ENCODE results near the gene ZBED6.

- TF ChIP-seq POLR2A (IDR thresholded peaks at IDR 0.05; ENCODE audit: low read depth, low read length) (no peak), EZH2 (IDR thresholded peaks at IDR 0.05; ENCODE audit: borderline replicate concordance, low read depth, low read length, severe bottlenecking) (no peak), POLR2AphosphoS5 (IDR thresholded peaks at IDR 0.05; ENCODE audit: insufficient read depth, low read depth, low read length) (no peak)
- TF ChIP-seq, protein P1, sequence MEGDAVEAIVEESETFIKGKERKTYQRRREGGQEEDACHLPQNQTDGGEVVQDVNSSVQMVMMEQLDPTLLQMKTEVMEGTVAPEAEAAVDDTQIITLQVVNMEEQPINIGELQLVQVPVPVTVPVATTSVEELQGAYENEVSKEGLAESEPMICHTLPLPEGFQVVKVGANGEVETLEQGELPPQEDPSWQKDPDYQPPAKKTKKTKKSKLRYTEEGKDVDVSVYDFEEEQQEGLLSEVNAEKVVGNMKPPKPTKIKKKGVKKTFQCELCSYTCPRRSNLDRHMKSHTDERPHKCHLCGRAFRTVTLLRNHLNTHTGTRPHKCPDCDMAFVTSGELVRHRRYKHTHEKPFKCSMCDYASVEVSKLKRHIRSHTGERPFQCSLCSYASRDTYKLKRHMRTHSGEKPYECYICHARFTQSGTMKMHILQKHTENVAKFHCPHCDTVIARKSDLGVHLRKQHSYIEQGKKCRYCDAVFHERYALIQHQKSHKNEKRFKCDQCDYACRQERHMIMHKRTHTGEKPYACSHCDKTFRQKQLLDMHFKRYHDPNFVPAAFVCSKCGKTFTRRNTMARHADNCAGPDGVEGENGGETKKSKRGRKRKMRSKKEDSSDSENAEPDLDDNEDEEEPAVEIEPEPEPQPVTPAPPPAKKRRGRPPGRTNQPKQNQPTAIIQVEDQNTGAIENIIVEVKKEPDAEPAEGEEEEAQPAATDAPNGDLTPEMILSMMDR (IDR thresholded peaks at IDR 0.05; ENCODE audit: extremely low read depth in 1 of 2, insufficient read depth in 1 of 2, low read depth in 1 of 2, low read length in 2 of 2): no peak
- TF ChIP-seq, protein P2, sequence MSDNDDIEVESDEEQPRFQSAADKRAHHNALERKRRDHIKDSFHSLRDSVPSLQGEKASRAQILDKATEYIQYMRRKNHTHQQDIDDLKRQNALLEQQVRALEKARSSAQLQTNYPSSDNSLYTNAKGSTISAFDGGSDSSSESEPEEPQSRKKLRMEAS (IDR thresholded peaks at IDR 0.05; ENCODE audit: insufficient read depth, insufficient read length): no peak
These were observed 32.6 kb downstream of the ZBED6 start for GRCh38 chr1:203828002-203828401.
